Neuronal stem cell (in vitro differentiated cells): Measurements from ENCODE around the gene STIP1.
A peak's percentile ranks its signal among the peaks of the same experiment; 100 is the strongest.
"Not testable (repeated sequence)": the region's sequence is repeated elsewhere in the genome, so short reads cannot be mapped to it uniquely, and the experiment has no call there.

Source experiments
- DNase-seq: peaks from one replicate; pipeline ENCODE4 v3.0.0-alpha.2; 2013; ENCODE audit warnings: low spot score
- H2AFZ ChIP-seq: one replicate; pipeline ENCODE4 v1.6.1; 2013; ENCODE audit warnings: mild to moderate bottlenecking, low read length, inconsistent platforms
- H2AK5ac ChIP-seq: 2 replicates; pipeline ENCODE4 v1.6.1; 2013; ENCODE audit warnings: low read depth, mild to moderate bottlenecking, inconsistent platforms, low read length, moderate library complexity, mixed read lengths
- H2BK120ac ChIP-seq: 2 replicates; pipeline ENCODE4 v1.6.1; 2013; ENCODE audit warnings: low read depth, mild to moderate bottlenecking, inconsistent platforms, low read length, moderate library complexity, mixed read lengths
- H2BK12ac ChIP-seq: one replicate; pipeline ENCODE4 v1.6.1; 2013; ENCODE audit warnings: low read length, inconsistent platforms
- H2BK15ac ChIP-seq: 2 replicates; pipeline ENCODE4 v1.6.1; 2013; ENCODE audit warnings: mild to moderate bottlenecking, low read length, inconsistent platforms, mixed read lengths
- H2BK5ac ChIP-seq: one replicate; pipeline ENCODE4 v1.6.1; 2013; ENCODE audit warnings: inconsistent platforms, mild to moderate bottlenecking, low read length, moderate library complexity
- H3K14ac ChIP-seq: one replicate; pipeline ENCODE4 v1.6.1; 2013; ENCODE audit warnings: low read length, inconsistent platforms
- H3K18ac ChIP-seq: 2 replicates; pipeline ENCODE4 v1.6.1; 2013; ENCODE audit warnings: low read length, inconsistent platforms
- H3K23ac ChIP-seq: 2 replicates; pipeline ENCODE4 v1.6.1; 2013; ENCODE audit warnings: low read depth, mild to moderate bottlenecking, mixed read lengths, low read length, inconsistent platforms; ENCODE audit not compliant: poor library complexity
- H3K27ac ChIP-seq: replicated peaks from 3 replicates; pipeline ENCODE4 v1.5.1; 2013; ENCODE audit warnings: low read length, inconsistent platforms
- H3K27me3 ChIP-seq, 3 experiments: 2 replicates each; pipeline ENCODE4 v1.6.1; 2013; ENCODE audit warnings: low read length in 3 of 3, mild to moderate bottlenecking in 2 of 3, inconsistent platforms in 1 of 3, low read depth in 1 of 3, mixed read lengths in 1 of 3, moderate library complexity in 1 of 3; ENCODE audit not compliant: control insufficient read depth in 3 of 3, insufficient read depth in 3 of 3
- H3K36me3 ChIP-seq, 2 donors: replicated peaks in 1 of 2; 2 replicates each; pipeline ENCODE4 v1.6.1; 2013; ENCODE audit warnings: low read length in 2 of 2; ENCODE audit not compliant: control insufficient read depth in 2 of 2, insufficient read depth in 2 of 2
- H3K4ac ChIP-seq: 2 replicates; pipeline ENCODE4 v1.6.1; 2013; ENCODE audit warnings: inconsistent platforms, mild to moderate bottlenecking, low read length, moderate library complexity
- H3K4me1 ChIP-seq, 2 donors: 1 replicate in 1 of 2; 2 replicates in 1 of 2; pipeline ENCODE4 v1.6.1; 2013; ENCODE audit warnings: low read length in 2 of 2, low read depth in 1 of 2; ENCODE audit not compliant: control insufficient read depth in 2 of 2, insufficient read depth in 1 of 2
- H3K4me2 ChIP-seq: one replicate; pipeline ENCODE4 v1.6.1; 2013; ENCODE audit warnings: mild to moderate bottlenecking, low read length, inconsistent platforms; ENCODE audit not compliant: insufficient read depth, poor library complexity, severe bottlenecking
- H3K4me3 ChIP-seq, 2 donors: 2 replicates each; pipeline ENCODE4 v1.5.1; 2013; ENCODE audit warnings: low read length in 2 of 2, mild to moderate bottlenecking in 2 of 2, inconsistent platforms in 1 of 2, moderate library complexity in 1 of 2
- H3K79me1 ChIP-seq: one replicate; pipeline ENCODE4 v1.6.1; 2013; ENCODE audit warnings: low read depth, mild to moderate bottlenecking, inconsistent platforms, low read length, moderate library complexity
- H3K9ac ChIP-seq: one replicate; pipeline ENCODE4 v1.6.1; 2013; ENCODE audit warnings: mild to moderate bottlenecking, low read depth, low read length, inconsistent platforms; ENCODE audit not compliant: poor library complexity
- H3K9me3 ChIP-seq, 2 donors: replicated peaks in 1 of 2; 2 replicates each; pipeline versions ENCODE3 to v1.6.1; 2013; ENCODE audit warnings: low read length in 2 of 2, mild to moderate bottlenecking in 2 of 2, inconsistent platforms in 1 of 2, low read depth in 1 of 2, mixed read lengths in 1 of 2, moderate library complexity in 1 of 2; ENCODE audit not compliant: control insufficient read depth in 2 of 2, insufficient read depth in 1 of 2
- H4K8ac ChIP-seq: one replicate; pipeline ENCODE4 v1.6.1; 2013; ENCODE audit warnings: low read depth, mild to moderate bottlenecking, inconsistent platforms, low read length, moderate library complexity
- H4K91ac ChIP-seq: one replicate; pipeline ENCODE4 v1.6.1; 2013; ENCODE audit warnings: low read length, low read depth, mild to moderate bottlenecking, inconsistent platforms; ENCODE audit not compliant: poor library complexity
- WGBS, 2 donors: extraction: QIAGEN DNeasy Blood & Tissue Kit; methylation state at CpG; one replicate each; pipeline ENCODE4 v1.1.7; 2013; ENCODE audit warnings: missing lambda C conversion rate in 2 of 2, mixed read lengths in 1 of 2; ENCODE audit not compliant: insufficient read length in 2 of 2, insufficient replicate concordance in 1 of 2; ENCODE audit errors: extremely low coverage in 2 of 2; 5-methylcytosine and 5-hydroxymethylcytosine counted together

The STIP1 gene

GRCh38 chr11:64162769-64163168, 23.2 kb upstream of the STIP1 start:
- H4K91ac ChIP-seq, H3K18ac ChIP-seq: not testable (repeated sequence)
- WGBS, 2 donors: no CpG with 5 or more reads among the region's 16 CpGs

GRCh38 chr11:64163951-64164350, 22.0 kb upstream of the STIP1 start:
- Histone ChIP-seq H3K4ac (no peak overlapping the region), H3K4me2 (no peak overlapping the region), H3K9me3 (no peaks in the 10 kb centered on the region), H2BK12ac (no peak overlapping the region), H3K27me3 (no peaks in the 10 kb centered on the region), H3K4me1 (peaks cover 8 to 12% of the 10 kb centered on the region in 2 donors), H4K91ac (no peak overlapping the region), H2BK15ac (no peak overlapping the region), H3K14ac (no peak overlapping the region), H3K36me3 (no peaks in the 10 kb centered on the region), H3K79me1 (peaks cover 2% of the 10 kb centered on the region), H2BK120ac (no peak overlapping the region), H2BK5ac (no peak overlapping the region), H3K4me3 (no peak overlapping the region), H3K18ac (no peak overlapping the region), H3K9ac (no peak overlapping the region), H2AK5ac (peak overlapping the region; percentile 27), H4K8ac (no peak overlapping the region), H2AFZ (no peak overlapping the region), H3K27ac (no peak overlapping the region), H3K23ac (no peak overlapping the region)
- WGBS, 2 donors: no CpG with 5 or more reads among the region's 5 CpGs
- DNase-seq: no peak

More at GRCh38 chr11:64162769-64163168, 23.2 kb upstream of the STIP1 start:
- not testable (repeated sequence) for H3K4me2 ChIP-seq, H2BK12ac ChIP-seq, DNase-seq, H3K27me3 ChIP-seq, H3K23ac ChIP-seq, H2BK120ac ChIP-seq, H2AFZ ChIP-seq, H3K4me3 ChIP-seq, H4K8ac ChIP-seq, H2AK5ac ChIP-seq, H3K14ac ChIP-seq, H3K4ac ChIP-seq, H3K9me3 ChIP-seq, H3K9ac ChIP-seq, H3K27ac ChIP-seq, H2BK15ac ChIP-seq, H3K79me1 ChIP-seq, H3K36me3 ChIP-seq, H2BK5ac ChIP-seq
- H3K4me1 ChIP-seq: peaks cover 8 to 12% of the 10 kb centered on the region in 2 donors

- H3K4me2 ChIP-seq: peak overlapping the region; percentile 85
- no peak overlapping the region for H2BK12ac ChIP-seq
- peaks cover 8 to 12% of the 10 kb centered on the region in 2 donors for H3K4me1 ChIP-seq
- no peak overlapping the region for H3K14ac ChIP-seq
- no peak overlapping the region for H4K91ac ChIP-seq
- peak overlapping the region; percentile 86 for H2BK15ac ChIP-seq
- H2AK5ac ChIP-seq: peak overlapping the region; percentile 79
- no peak overlapping the region for H4K8ac ChIP-seq
- H3K4ac ChIP-seq: no peak overlapping the region
- H3K18ac ChIP-seq: peak overlapping the region; percentile 4
- no peaks in the 10 kb centered on the region for H3K36me3 ChIP-seq
- no peaks in the 10 kb centered on the region for H3K27me3 ChIP-seq
- peaks cover 2% of the 10 kb centered on the region for H3K79me1 ChIP-seq
- DNase-seq: no peak
- H3K4me3 ChIP-seq: peak overlapping the region; percentile 28 to 85
- H2BK120ac ChIP-seq: no peak overlapping the region
- peak overlapping the region; percentile 1 for H3K23ac ChIP-seq
- no peak overlapping the region for H3K27ac ChIP-seq
- peak overlapping the region; percentile 100 for H2AFZ ChIP-seq
- peak overlapping the region; percentile 14 for H2BK5ac ChIP-seq
- no CpG with 5 or more reads among the region's 20 CpGs for WGBS, 2 donors
- H3K9me3 ChIP-seq: no peaks in the 10 kb centered on the region
- peak overlapping the region; percentile 87 for H3K9ac ChIP-seq
These were observed 21.3 kb upstream of the STIP1 start for GRCh38 chr11:64164392-64165312.

DNA sequence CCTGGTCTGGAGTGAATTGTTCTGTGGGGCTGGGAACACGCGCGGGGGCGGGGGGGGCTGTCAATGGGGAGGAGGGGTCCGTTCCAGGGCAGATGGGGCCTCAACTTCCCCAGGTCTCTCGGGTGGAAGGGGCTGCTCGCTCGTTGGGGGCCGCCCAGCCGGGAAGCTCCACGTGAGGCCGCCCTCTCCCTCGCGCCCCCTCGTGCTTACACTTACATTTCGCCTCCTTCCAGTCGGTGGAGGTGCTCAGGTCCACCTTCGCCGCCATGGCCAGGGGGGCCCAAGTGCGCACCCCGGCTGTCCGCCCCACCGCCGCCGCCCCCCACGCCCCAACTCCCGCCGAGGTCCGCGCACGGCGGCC, 20.5 kb upstream of the STIP1 start:
- peak overlapping the region; percentile 24 for H3K4ac ChIP-seq
- DNase-seq: no peak
- WGBS, 2 donors: no CpG with 5 or more reads among the region's 32 CpGs

More for the DNA sequence above, 20.5 kb upstream of the STIP1 start:
- no peaks in the 10 kb centered on the region for H3K36me3 ChIP-seq
- H3K14ac ChIP-seq: no peak overlapping the region
- H3K27ac ChIP-seq: no peak overlapping the region
- H3K4me1 ChIP-seq: peaks cover 8 to 12% of the 10 kb centered on the region in 2 donors
- H2AFZ ChIP-seq: peak overlapping the region; percentile 100
- no peaks in the 10 kb centered on the region for H3K27me3 ChIP-seq
- H3K9ac ChIP-seq: peak overlapping the region; percentile 87
- H3K79me1 ChIP-seq: peaks cover 2% of the 10 kb centered on the region
- H3K23ac ChIP-seq: peak overlapping the region; percentile 44
- no peak overlapping the region for H2BK120ac ChIP-seq
- H3K4me3 ChIP-seq: peak overlapping the region; percentile 85
- H3K9me3 ChIP-seq: no peaks in the 10 kb centered on the region
- peak overlapping the region; percentile 86 for H2BK15ac ChIP-seq
- H2BK5ac ChIP-seq: peak overlapping the region; percentile 69
- no peak overlapping the region for H4K8ac ChIP-seq
- peak overlapping the region; percentile 85 for H3K4me2 ChIP-seq
- H2BK12ac ChIP-seq: peak overlapping the region; percentile 6
- H2AK5ac ChIP-seq: peak overlapping the region; percentile 79
- peak overlapping the region; percentile 62 for H4K91ac ChIP-seq
- peak overlapping the region; percentile 95 for H3K18ac ChIP-seq
